Measurements from ENCODE around the gene SIRPG. TPM values are rescaled to one million over a fixed set of nuclear protein-coding genes. Genes with fewer than 3 reads are reported as not detected.

SIRPG gene
- total RNA-seq, 4 donors from 2014 or later = 0.30 TPM; not detected in 3

DNA sequence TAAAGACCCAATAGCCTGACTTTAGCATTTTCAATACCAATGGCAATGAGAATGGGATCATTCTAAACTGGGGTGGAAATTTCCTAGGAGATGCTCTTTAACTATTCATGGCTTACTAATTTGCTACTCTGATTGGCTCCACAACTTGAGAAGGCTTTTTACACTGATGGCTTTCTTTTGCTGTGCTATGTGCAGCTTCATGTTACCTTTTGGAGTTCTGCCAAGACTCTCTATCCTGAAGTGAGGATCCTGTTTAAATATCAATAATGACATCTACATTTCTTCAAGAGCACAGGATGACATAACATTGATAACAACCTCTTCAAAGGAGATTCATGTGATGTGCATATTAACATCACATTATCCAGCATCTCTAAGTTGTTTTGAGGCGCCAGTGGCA lies 43.4 kb upstream of the SIRPG start:
- no peaks in the 10 kb centered on the region for H3K4me1 ChIP-seq
- DNase-seq (ENCODE audit: low spot score in 2 of 2) = no peak
- H3K27me3 ChIP-seq = no peaks in the 10 kb centered on the region
- H3K27ac ChIP-seq = no peak overlapping the region
- H3K4me3 ChIP-seq = no peak overlapping the region
- WGBS, 2 donors = 76 to 84% methylated on average over 1 of the region's 1 CpG
- TF ChIP-seq, protein P1, sequence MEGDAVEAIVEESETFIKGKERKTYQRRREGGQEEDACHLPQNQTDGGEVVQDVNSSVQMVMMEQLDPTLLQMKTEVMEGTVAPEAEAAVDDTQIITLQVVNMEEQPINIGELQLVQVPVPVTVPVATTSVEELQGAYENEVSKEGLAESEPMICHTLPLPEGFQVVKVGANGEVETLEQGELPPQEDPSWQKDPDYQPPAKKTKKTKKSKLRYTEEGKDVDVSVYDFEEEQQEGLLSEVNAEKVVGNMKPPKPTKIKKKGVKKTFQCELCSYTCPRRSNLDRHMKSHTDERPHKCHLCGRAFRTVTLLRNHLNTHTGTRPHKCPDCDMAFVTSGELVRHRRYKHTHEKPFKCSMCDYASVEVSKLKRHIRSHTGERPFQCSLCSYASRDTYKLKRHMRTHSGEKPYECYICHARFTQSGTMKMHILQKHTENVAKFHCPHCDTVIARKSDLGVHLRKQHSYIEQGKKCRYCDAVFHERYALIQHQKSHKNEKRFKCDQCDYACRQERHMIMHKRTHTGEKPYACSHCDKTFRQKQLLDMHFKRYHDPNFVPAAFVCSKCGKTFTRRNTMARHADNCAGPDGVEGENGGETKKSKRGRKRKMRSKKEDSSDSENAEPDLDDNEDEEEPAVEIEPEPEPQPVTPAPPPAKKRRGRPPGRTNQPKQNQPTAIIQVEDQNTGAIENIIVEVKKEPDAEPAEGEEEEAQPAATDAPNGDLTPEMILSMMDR (IDR thresholded peaks at IDR 0.05) = no peak
- no peak for TF ChIP-seq POLR2A (IDR thresholded peaks at IDR 0.05)
- H3K36me3 ChIP-seq = no peaks in the 10 kb centered on the region
- no peaks in the 10 kb centered on the region for H3K9me3 ChIP-seq

DNA sequence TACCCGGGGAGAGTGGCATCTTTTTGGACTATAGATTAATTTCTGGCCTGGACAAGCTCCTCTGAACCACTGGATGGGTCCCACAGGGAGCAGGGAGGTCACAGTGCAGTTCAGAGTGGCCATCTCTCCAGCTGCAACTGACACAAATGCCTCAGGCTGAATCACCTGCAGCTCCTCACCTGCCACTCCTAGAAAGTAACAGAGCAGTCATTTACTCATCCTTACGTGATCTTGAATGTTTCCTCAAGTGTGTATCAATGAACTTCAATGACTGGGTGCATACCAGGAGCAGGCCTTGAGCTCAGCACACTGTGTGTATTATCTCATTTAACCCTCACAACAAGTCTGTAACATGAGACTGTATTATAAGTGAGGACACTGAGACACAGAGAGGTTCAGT lies 40.0 kb upstream of the SIRPG start:
- Histone ChIP-seq H3K27ac (no peak overlapping the region), H3K27me3 (no peaks in the 10 kb centered on the region), H3K4me1 (no peaks in the 10 kb centered on the region), H3K36me3 (no peaks in the 10 kb centered on the region), H3K4me3 (no peak overlapping the region), H3K9me3 (no peaks in the 10 kb centered on the region)
- WGBS, 2 donors = 78 to 89% methylated on average over 2 of the region's 2 CpGs
- TF ChIP-seq, protein P1 (IDR thresholded peaks at IDR 0.05) = no peak
- TF ChIP-seq POLR2A (IDR thresholded peaks at IDR 0.05) = no peak
- no peak for TF ChIP-seq EP300 (IDR thresholded peaks at IDR 0.05)
- DNase-seq (ENCODE audit: low spot score in 2 of 2) = no peak

DNA sequence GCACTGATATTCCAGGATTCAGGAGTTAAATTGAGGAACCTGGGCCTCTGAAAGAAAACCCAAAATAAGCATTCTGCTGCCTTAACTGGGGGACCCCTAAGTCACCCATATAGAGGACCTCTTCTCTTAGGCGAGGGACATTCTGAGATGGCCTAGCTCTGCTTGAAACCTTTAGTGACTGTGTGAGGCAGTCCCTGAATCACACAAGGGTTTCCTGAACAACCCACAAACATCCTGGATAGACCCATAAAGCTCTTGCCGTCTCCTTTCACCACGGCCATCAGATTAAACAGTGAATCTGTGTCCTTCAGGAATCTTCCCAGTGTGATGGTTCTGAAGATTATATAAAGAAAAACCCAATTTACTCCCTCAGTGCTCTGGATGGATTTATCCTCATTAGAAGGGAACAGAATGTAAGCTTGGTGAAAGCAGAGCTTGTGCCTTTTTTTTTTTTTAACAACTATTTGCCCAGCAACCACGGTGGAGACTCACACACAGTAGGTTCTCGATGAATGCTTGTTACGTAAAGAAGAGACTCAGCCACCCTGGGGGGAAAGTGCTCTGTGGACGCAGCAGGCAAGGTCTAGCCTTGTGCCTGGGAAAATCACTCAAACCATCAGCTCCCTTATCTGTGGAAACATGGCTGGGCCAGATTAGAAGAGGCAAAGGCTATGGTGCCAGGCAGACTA lies 39.1 kb upstream of the SIRPG start:
- no peaks in the 10 kb centered on the region for H3K4me1 ChIP-seq
- TF ChIP-seq, protein P1 (IDR thresholded peaks at IDR 0.05) = no peak
- no peak for TF ChIP-seq POLR2A (IDR thresholded peaks at IDR 0.05)
- TF ChIP-seq EP300 (IDR thresholded peaks at IDR 0.05) = no peak
- no peaks in the 10 kb centered on the region for H3K9me3 ChIP-seq
- no peak overlapping the region for H3K27ac ChIP-seq
- 78% methylated on average over 7 of the region's 7 CpGs for WGBS, 2 donors
- no peaks in the 10 kb centered on the region for H3K36me3 ChIP-seq
- no peak for DNase-seq (ENCODE audit: low spot score in 2 of 2)
- no peak overlapping the region for H3K4me3 ChIP-seq
- no peaks in the 10 kb centered on the region for H3K27me3 ChIP-seq

- H3K4me3 ChIP-seq = no peak overlapping the region
- WGBS, 2 donors = 75% methylated on average over 3 of the region's 3 CpGs
- TF ChIP-seq POLR2A (IDR thresholded peaks at IDR 0.05) (no peak), EP300 (IDR thresholded peaks at IDR 0.05) (no peak)
- TF ChIP-seq, protein P1 (IDR thresholded peaks at IDR 0.05) = no peak
- H3K4me1 ChIP-seq = no peaks in the 10 kb centered on the region
- no peaks in the 10 kb centered on the region for H3K27me3 ChIP-seq
- H3K27ac ChIP-seq = no peak overlapping the region
- no peak for DNase-seq (ENCODE audit: low spot score in 2 of 2)
- H3K9me3 ChIP-seq = no peaks in the 10 kb centered on the region
- no peaks in the 10 kb centered on the region for H3K36me3 ChIP-seq
Observed at GRCh38 chr20:1694672-1695071, 37.1 kb upstream of the SIRPG start.

- Histone ChIP-seq H3K27ac (no peak overlapping the region), H3K9me3 (no peaks in the 10 kb centered on the region), H3K4me3 (no peak overlapping the region), H3K4me1 (no peaks in the 10 kb centered on the region), H3K27me3 (no peaks in the 10 kb centered on the region), H3K36me3 (no peaks in the 10 kb centered on the region)
- no peak for DNase-seq (ENCODE audit: low spot score in 2 of 2)
- TF ChIP-seq POLR2A (IDR thresholded peaks at IDR 0.05) (no peak), EP300 (IDR thresholded peaks at IDR 0.05) (no peak)
- TF ChIP-seq, protein P1 (IDR thresholded peaks at IDR 0.05) = no peak
- WGBS, 2 donors = 3 to 35% methylated on average over 1 of the region's 1 CpG
Observed at GRCh38 chr20:1693427-1693826, 35.8 kb upstream of the SIRPG start.
